ENCODE measurements around the gene SYNPO2. TPM values are rescaled to one million over a fixed set of nuclear protein-coding genes. Genes with fewer than 3 reads are reported as not detected.

The SYNPO2 gene
- total RNA-seq, 1 donor from 2014 or later: 109 TPM

DNA sequence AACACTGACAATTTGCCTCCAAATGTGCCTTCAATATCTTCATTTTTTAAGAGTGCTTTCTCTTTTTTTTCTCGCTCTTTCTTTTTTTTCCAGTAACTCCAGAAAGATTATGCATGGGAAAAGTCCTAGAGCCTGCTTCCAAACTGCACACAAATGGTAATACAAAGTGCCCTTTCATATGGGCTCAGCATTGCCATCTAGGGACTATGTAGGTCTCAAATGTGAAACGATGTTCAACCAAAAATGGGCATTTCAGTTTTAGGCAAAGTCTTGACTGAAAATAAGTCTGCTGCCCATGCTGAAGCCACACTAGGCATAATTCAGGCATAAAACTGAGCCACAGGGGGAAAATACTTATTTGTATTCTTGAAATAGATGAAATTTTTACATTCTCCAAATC lies 65.6 kb downstream of the SYNPO2 start:
- no peak overlapping the region for H3K4me3 ChIP-seq
- H3K9me3 ChIP-seq: no peaks in the 10 kb centered on the region
- no peaks in the 10 kb centered on the region for H3K36me3 ChIP-seq
- DNase-seq (ENCODE audit: extremely low spot score in 2 of 2): no peak
- no peak for TF ChIP-seq POLR2A (IDR thresholded peaks at IDR 0.05)
- TF ChIP-seq, protein P1, sequence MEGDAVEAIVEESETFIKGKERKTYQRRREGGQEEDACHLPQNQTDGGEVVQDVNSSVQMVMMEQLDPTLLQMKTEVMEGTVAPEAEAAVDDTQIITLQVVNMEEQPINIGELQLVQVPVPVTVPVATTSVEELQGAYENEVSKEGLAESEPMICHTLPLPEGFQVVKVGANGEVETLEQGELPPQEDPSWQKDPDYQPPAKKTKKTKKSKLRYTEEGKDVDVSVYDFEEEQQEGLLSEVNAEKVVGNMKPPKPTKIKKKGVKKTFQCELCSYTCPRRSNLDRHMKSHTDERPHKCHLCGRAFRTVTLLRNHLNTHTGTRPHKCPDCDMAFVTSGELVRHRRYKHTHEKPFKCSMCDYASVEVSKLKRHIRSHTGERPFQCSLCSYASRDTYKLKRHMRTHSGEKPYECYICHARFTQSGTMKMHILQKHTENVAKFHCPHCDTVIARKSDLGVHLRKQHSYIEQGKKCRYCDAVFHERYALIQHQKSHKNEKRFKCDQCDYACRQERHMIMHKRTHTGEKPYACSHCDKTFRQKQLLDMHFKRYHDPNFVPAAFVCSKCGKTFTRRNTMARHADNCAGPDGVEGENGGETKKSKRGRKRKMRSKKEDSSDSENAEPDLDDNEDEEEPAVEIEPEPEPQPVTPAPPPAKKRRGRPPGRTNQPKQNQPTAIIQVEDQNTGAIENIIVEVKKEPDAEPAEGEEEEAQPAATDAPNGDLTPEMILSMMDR (IDR thresholded peaks at IDR 0.05): no peak
- TF ChIP-seq POLR2AphosphoS5 (IDR thresholded peaks at IDR 0.05; ENCODE audit: insufficient read depth in 1 of 2, low read depth in 1 of 2): no peak
- H3K4me1 ChIP-seq: peaks cover 8% of the 10 kb centered on the region
- H3K27ac ChIP-seq: peak overlapping the region; percentile 74
- no peaks in the 10 kb centered on the region for H3K27me3 ChIP-seq
- intact Hi-C loops (cut with DNase I): no loop called here

DNA sequence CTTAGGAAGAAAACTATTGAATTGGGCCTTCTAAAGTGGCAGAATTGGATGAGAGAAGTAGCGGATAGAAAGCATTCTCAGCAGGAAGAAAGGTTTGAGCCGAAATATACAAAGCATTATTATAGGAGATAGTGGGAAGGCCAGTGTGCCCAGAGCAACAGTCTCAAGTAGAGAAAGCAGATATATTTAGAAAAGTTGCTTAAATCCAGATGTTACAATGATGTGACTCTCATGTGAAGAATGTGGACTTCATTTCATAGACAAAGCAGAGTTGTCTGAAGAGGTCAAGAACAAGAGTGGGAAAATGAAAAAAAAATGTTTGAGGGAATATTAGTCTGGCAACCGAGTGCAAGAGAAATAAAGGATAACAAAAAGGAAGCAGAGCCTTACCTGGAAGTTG lies 66.9 kb downstream of the SYNPO2 start:
- no peaks in the 10 kb centered on the region for H3K27me3 ChIP-seq
- H3K4me3 ChIP-seq: no peak overlapping the region
- intact Hi-C loops (cut with DNase I): no loop called here
- no peaks in the 10 kb centered on the region for H3K9me3 ChIP-seq
- no peaks in the 10 kb centered on the region for H3K36me3 ChIP-seq
- peaks cover 8% of the 10 kb centered on the region for H3K4me1 ChIP-seq
- TF ChIP-seq POLR2AphosphoS5 (IDR thresholded peaks at IDR 0.05; ENCODE audit: insufficient read depth in 1 of 2, low read depth in 1 of 2): no peak
- no peak for TF ChIP-seq POLR2A (IDR thresholded peaks at IDR 0.05)
- TF ChIP-seq, protein P1 (IDR thresholded peaks at IDR 0.05): no peak
- peak overlapping the region; percentile 74 for H3K27ac ChIP-seq
- no peak for DNase-seq (ENCODE audit: extremely low spot score in 2 of 2)

DNA sequence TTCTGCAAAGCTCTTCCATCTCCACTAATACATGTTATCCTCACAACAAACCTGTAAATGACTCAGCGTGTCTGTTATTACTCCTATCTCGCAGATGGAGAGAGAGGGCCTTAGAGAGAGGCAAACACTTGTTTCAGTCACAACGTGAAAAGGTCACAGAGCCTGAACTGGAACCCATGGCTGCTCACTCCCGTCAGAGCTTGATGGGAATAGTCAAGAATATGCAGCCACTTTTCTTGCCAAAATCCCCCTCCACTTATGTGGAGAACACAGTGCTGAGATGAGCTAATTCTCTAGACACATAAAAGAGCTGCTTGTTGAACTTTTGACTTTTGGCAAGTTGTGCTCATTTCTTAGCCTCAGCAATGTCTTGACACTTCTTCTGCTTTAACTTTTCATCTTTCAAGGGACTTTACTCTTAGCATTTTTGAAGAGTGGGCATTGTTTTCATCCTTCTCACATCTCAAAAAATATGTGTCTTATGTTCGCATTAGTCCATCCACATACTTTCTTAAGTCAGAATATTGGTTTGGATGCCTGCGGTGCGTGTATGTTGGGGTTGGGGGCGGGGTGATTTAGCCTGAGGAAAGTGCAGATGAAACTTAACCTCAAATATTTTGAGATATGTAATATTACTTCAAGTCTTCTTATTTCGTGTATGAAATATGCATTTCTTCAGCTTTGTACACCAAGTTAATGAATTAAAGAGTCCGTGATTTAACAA lies 69.2 kb downstream of the SYNPO2 start:
- no peaks in the 10 kb centered on the region for H3K36me3 ChIP-seq
- no peaks in the 10 kb centered on the region for H3K27me3 ChIP-seq
- intact Hi-C loops (cut with DNase I): no loop called here
- TF ChIP-seq POLR2AphosphoS5 (IDR thresholded peaks at IDR 0.05; ENCODE audit: insufficient read depth in 1 of 2, low read depth in 1 of 2) (no peak), POLR2A (IDR thresholded peaks at IDR 0.05) (no peak)
- TF ChIP-seq, protein P1 (IDR thresholded peaks at IDR 0.05): no peak
- no peak overlapping the region for H3K4me3 ChIP-seq
- peaks cover 20% of the 10 kb centered on the region for H3K4me1 ChIP-seq
- H3K27ac ChIP-seq: peak overlapping the region; percentile 15
- no peak for DNase-seq (ENCODE audit: extremely low spot score in 2 of 2)
- H3K9me3 ChIP-seq: no peaks in the 10 kb centered on the region

DNA sequence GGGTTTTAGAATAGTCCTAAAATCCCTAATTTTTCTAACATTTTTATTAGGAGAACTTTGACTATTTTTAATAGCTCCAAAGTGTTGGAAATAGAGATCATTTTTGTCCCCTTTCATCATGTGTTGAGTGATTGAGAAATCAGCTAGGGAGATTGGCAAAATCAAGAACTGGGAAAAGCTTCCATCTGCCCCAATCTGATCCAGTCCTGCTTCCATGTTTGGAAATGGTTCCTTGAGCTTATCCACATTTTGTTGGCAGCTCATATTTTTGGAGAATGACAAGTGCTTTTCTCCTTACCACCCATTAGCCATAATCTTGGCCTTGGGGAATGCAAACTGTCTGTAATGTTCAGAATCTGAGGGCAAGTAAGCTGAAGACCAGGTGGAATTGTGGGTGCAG lies 73.9 kb downstream of the SYNPO2 start:
- H3K27ac ChIP-seq: peak overlapping the region; percentile 11
- DNase-seq (ENCODE audit: extremely low spot score in 2 of 2): no peak
- no peak overlapping the region for H3K4me3 ChIP-seq
- intact Hi-C loops (cut with DNase I): no loop called here
- no peaks in the 10 kb centered on the region for H3K27me3 ChIP-seq
- H3K36me3 ChIP-seq: no peaks in the 10 kb centered on the region
- no peaks in the 10 kb centered on the region for H3K9me3 ChIP-seq
- H3K4me1 ChIP-seq: peaks cover 43% of the 10 kb centered on the region
- TF ChIP-seq POLR2A (IDR thresholded peaks at IDR 0.05) (no peak), POLR2AphosphoS5 (IDR thresholded peaks at IDR 0.05; ENCODE audit: insufficient read depth in 1 of 2, low read depth in 1 of 2) (no peak)
- TF ChIP-seq, protein P1 (IDR thresholded peaks at IDR 0.05): no peak

DNA sequence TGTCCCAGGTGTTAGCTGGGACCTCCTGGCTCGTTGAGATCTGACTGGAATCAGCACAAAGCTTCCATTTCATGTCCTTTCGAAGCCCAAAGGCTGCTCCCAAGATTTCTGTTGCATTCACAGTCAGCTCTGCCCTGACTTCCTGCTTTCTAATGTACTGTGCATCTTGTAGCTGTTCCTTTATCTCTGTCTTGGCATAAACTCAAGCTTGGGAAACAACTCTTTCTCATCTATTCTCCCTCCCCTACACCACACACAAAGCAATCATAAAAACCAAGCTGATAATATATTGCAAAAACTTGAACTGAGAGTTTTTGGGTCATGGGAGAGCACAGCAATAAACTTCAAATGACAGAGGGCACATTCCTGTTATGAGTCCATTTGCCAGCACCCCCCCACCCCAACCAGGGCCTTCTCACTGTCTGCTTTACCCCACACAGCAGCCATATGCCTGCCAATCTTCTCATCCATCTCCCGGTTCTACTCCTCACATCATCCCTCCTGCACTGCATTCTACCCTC lies 76.3 kb downstream of the SYNPO2 start:
- peak overlapping the region; percentile 75 for H3K27ac ChIP-seq
- intact Hi-C loops (cut with DNase I): no loop called here
- DNase-seq (ENCODE audit: extremely low spot score in 2 of 2): no peak

More for the DNA sequence above, 76.3 kb downstream of the SYNPO2 start:
- TF ChIP-seq POLR2A (IDR thresholded peaks at IDR 0.05): no peak
- TF ChIP-seq, protein P1 (IDR thresholded peaks at IDR 0.05): no peak
- no peak for TF ChIP-seq POLR2AphosphoS5 (IDR thresholded peaks at IDR 0.05; ENCODE audit: insufficient read depth in 1 of 2, low read depth in 1 of 2)
- no peak overlapping the region for H3K4me3 ChIP-seq
- no peaks in the 10 kb centered on the region for H3K36me3 ChIP-seq
- H3K27me3 ChIP-seq: no peaks in the 10 kb centered on the region
- no peaks in the 10 kb centered on the region for H3K9me3 ChIP-seq
- peaks cover 61% of the 10 kb centered on the region for H3K4me1 ChIP-seq

Measured in vagina (tissue), 2 donors.